ENCODE data around the gene CACNA1I.
A peak's percentile ranks its signal among the peaks of the same experiment; 100 is the strongest.

Gene CACNA1I

DNA sequence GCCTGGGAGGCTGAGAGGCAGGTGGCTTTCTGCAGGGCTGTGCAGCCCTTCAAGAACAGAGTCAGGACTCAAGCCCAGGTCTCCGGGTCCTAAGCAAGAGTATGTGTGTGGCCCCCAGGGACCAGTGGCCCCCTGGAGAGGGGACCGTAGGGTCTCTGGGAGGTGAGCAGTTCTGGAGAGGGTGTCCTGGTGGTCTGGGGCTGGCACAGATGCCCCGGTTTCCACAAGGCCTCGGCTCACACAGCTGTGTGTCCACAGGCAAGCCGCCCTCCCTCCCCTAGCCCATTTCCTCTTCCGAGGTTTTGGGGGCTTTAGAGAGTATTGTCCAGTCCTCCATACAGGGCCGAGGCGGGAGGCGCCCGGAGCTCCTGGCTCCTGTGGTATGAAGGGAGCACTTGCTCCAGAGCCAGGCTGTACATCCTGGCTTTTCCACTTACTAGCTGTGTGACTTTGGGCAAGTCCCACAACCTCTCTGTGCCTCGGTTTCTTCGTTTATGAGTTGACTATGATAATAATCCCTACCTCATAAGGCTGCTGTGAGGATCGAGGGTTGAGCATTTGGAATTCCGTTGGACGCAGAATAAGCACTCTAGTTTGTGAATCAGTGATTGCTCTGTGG is 34.6 kb upstream of the CACNA1I start:
- DNase-seq = no peak

DNA sequence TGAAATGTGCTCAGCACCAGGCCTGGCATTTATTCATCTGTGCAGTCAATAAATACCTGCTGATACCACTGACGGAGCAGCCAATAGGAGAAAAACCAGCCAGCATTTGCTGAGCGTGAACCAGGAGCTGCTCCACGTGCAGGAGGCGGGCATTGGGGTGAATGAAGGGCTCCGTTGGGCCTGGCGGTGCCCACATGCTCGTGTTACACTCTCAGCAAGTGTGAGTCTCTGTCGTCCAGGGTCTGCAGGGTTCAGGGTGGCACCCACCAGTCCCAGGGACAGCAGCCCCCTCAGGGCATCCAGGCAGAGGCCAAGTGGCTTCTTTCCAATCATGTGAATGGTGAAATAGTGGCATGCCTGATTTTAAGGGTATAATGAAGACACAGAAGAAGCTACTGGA is 33.8 kb upstream of the CACNA1I start:
- no peak for DNase-seq

DNA sequence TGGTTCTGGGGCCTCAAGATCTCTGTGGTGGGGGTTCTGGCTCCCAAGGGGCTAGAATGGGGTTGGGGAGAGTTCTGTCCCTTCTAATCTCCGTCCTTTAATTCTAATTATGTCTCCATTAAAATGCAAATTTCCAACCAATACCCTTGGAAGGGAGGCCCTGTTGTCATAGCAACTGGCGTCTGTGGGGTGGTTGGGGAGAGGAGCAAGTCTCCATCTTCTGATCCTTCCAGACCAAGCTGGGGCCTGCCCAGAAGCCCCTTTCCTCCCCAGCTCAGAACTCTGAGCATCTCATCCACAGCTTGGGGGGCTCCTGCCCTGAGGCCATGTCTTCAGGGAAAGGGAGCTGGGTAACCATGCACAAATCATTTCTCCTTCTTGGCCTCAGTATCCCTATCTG is 32.6 kb upstream of the CACNA1I start:
- DNase-seq = no peak

DNA sequence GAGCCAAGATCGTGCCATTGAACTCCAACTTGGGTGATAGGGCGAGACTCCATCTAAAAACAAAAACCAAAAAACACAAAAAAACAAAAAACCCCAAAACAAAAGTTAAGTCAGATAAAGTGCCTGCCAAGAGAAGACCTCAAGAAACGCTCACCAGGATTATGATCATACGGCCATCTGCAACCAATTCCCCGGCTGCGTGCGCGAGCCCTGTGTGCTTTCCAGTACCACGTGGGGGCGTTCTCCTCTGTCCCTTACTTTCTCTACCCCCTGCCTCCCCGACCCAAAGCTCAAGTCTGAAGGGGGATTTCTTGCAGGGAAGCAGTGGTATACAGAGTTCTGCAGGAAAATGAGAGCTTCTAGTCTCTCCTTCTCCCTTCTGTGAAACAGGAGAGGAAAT is 27.5 kb upstream of the CACNA1I start:
- DNase-seq = peak in 1 of 5 experiments; percentile 56

DNA sequence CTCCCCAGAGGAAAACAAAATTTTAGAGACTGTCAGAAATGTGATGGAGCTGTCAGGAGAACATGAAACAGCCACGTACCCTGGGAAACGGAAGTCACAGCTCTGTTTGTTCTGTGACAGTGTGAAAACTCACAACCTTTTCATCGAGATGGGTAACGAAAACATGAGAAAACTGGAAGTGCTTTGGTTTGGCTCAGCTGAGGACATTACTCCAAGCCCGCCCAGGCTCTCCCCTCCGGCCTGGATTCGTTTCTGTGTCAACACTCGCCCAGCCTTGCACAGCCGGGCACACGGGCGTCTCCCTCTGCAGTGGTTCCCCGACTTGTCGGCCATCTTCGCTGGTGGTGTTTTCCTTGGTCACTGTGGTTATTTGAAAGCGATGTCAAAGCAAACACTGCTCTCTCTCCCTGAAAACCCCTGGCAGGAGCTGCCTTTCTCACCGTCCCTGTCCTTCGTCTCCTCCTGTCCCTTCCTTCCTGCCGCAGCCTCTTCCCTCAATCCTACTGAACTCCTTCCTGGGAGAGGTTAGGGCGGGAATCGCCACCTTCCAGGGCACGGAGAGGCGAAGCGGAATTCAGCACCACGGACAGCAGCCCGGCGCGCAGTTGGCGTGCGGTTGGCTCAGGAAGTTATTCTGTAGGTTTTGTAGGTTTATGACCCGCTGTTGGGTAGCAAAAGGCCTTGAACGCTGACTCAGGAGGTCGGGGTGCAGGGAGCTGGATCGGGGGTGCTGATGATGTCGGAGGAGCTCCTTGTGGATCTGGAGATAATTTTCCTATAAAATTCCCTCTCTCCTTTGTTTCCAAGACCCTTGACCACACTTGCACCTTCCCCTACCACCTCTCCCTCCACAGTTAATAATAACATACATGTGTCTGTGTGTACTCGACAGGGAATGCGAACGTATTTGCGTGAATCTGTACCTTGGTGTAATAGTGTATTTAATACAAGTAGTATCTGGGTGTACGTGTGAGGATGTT is 24.9 kb upstream of the CACNA1I start:
- DNase-seq = peak; percentile 31 to 71 (median 56)

DNA sequence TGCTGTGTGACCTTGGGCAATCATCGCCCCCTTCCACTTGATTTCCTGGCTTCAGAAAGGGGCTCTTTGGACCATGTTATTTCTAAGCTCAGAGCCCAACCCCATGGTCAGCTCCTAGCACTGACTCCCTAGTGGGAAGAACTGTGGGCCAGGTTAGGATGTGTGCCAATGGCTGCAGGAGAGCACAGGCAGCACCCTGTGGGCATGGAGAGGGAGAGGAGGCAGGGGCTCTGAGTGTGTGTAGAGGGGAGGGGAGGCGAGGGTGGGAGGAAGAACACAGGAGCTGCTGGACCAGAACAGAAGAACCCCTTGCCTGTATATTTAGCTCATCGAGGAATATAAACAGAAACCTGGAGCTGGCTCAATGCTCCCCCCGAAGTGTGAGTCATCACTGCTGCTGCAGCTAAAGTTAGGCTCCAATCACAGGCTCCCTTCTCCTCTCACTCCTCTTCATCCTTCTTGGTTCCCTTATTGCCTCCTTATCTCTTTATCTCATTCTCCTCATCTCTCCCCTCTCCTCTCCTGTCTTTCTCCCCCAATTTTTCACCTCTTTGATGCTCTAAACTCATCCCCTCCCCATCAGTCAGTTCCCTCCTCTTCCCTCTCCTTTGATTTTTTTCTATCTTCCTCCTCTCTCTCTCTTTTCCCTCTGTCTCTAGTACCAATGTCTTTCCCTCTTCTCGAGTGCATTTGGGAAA is 23.5 kb upstream of the CACNA1I start:
- no peak for DNase-seq

DNA sequence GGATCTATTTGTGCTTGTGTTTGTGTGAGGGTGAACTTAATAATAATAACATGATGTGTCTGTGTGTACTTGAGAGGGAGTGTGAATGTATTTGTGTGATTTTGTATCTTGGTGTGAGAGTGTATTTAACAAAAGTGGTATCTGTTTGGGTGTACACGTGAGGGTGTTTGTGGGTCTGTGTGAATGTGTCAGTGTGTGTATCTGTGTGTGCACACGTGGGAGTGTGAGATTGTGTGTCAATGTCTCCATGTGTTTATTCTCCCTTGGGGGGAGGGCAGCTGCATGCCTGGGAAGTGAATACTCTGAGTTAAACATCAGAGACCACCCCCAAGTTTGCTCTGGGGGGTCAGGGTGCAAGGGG is 23.0 kb upstream of the CACNA1I start:
- no peak for DNase-seq

DNA sequence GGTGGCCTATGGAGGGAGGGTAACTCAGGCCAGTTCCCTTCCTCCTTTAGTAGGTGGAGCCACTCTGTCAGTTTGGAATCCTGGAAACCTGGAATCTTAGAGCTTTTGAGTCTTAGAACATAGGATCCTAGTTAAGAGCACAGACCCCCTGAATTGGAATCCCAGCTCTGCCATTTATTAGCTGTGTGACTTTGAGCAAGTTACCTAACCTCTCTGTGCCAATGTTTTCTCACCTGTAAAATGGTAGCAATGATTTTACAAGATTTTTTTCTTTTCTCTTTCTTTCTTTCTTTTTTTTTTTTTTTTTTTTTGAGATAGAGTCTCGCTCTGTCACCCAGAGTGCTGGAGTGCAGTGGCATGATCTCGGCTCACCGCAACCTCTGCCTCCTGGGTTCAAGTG is 17.1 kb upstream of the CACNA1I start:
- no peak for DNase-seq

DNA sequence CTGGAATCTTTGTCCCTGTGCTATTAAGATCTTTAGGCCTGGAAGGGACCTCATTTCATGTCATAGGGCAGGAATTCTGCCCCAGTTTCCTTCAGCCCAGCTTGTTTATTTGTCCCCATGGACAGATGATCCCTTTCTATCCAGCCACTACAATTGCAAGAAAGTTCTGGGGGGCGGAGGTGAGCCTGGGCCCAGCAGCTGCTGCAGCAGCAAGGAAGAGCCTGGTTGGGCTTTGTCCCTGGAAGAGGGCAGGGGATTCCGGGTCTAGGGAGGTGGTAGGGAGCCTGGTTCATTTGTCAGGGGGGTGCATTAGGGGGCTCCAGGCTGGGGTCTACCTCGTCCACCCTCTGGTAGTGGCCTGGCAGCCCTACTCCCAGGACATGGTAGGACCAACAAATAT is 16.4 kb upstream of the CACNA1I start:
- DNase-seq = no peak

DNA sequence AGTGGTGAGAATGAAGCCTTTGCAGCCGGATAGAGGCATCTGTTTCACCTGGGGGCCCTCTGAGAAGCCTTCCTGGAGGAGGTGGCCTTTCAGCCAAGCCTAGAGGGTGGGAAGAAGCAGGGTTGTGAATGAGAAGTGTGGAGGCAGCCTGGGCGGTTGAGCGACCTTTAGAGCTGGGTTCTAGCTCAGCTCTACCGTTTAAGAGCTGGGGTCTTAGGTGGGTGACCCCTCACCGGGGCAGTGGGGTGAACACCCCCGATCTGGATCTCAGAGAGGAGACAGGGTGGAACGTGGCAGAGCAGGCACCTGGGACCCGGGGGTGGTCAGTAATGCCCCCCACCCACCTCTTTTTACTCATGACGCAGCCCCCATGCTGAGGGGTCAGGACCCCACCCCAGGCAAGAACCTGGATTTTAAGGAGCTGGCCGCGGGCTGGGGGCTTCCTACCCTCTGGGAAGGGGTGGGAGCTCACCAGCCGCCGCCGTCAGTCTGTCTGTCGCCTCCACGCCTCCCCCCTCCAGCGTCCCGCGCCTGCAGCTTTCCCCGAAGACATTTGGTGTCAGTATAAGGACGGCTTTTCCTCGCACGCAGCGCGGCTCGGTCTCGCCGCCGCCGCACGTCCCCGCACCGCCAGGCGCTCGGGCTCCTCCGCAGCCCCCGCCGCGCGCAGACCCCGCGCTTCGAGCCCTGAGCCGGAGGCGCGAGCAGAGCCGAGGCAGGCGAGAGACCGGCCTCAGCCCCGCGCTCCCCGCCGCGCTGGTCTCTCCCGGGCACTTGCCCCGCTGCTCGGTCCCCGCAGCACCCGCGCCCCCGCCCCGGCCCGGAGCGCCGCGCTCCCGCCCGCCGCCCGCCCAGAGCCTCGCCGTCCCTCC is 13.3 kb upstream of the CACNA1I start:
- peak in 3 of 5 experiments; percentile 24 to 71 (median 35) for DNase-seq

DNA sequence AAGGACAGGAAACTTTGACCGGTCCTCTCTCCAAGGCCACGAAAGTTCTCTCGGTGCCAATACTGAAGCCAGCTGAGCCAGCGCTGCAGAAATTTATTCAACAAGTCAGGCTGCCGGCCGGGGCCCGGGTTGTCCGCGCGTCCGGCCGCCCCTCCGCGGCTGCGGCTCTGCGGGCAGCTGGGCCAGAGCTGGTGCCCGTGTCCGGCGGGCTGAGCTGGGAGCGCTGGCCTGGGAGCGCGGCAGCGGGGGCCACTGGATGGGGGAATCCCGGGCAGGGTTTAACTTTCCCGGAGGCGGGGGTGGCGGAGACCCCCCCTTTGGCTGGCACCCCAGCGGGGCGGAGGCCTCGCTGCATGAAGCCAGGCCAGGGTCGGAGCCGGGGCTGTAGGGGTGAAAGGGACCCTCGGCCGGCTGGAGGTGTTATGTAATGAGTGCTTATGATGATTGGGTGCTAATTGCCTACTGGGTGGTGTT is 12.3 kb upstream of the CACNA1I start:
- DNase-seq = no peak

DNA sequence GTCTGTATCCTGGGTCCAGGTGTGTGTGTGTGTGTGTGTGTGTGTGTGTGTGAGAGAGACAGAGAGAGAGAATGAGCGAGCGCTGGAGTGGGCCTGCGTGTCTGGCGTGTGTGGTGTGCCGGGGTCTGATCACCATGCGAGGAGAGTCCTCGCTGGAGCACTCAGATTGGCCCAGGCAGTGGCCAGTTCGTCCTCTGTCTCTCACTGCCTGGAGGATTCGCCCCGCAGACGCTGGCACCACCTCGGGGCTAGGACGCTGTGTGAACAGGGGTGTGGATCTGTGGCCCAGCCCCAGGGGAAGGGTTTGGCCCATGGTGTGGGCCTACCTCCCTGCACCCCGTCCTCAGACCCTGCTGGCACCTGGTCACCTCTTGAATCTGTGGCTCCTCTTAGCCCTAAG is 11.6 kb upstream of the CACNA1I start:
- no peak for DNase-seq

DNA sequence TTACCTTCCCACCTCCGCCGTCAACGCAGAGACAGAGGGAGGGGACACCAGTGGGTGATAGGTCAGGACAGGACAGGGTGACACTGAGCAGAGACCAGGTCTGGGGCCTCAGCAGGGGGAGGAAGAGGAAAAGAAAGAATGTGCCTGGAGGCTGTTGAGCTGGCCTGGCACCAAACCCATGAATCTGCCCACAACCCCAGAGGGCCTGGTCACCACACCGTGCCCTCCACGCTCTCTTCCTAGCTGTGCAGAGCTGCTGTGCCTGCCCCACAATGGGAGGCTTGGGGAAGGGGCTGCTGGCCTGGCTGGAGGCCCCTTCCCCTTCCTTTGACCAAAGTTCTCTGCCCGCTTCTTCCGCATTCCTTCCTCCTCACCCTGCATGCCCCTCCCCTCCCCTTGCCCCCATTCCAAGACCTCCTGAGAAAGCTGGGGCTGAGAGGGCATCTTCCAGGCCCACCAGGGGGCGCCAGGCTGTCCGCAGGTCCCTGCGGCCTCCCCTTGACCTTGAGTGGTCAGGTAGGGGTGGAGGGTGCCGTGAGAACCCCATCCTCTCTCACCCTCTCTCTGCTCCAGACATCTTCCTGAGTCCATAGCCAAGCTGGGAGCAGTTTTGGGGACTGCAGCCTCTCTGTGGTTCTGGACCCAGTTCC is 11.0 kb upstream of the CACNA1I start:
- no peak for DNase-seq

DNA sequence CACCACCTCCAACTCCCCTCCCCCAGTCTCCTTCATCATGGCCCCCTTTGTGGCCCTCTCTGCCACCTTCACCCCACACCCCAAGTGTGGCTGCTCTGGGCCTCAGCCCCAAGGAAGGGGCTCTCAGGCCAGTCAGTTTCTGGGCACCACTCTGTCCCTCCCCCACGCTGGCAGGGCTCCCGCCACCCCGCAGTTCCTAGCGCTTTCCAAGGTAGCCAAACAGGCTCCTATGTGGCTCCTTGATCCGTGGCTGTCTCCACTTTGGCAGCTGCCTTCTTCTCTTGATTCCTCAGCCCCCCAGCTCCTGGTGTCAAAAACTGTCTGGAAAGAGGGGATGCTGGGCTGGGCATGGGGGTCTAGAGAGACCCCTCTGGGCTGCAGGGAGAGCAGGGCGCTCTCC is 10.4 kb upstream of the CACNA1I start:
- DNase-seq = no peak

DNA sequence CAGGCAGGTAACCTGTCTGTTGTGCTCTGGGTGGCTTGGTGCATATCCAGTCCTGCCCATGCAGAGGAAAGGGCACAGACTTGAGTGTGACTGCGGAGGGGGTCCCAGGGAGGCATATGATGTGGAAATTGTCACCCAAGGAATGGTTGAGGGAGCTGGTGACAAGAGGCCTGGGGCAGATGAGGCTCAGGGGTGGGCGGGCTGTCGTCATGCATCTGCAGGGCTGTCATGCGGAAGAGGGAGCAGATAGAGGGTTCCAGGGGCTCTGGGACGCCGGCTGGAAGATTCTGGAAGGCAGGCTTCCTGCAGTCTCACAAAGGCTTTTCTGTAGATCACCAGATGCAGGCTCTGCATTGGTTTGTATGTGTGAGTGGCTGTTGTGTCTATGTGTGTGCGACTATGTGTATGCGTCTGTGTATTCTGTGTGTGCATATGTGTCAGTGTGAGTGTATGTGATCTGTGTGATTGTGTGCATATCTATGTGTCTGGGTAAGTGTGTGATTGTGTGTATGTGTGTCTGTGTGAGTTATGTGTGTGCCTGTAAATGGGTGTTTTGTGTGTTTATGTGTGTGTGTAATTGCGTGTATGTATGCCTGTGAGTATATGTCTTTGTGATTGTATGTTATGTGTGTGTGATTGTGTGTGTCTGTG is 7.6 kb upstream of the CACNA1I start:
- no peak for DNase-seq

DNA sequence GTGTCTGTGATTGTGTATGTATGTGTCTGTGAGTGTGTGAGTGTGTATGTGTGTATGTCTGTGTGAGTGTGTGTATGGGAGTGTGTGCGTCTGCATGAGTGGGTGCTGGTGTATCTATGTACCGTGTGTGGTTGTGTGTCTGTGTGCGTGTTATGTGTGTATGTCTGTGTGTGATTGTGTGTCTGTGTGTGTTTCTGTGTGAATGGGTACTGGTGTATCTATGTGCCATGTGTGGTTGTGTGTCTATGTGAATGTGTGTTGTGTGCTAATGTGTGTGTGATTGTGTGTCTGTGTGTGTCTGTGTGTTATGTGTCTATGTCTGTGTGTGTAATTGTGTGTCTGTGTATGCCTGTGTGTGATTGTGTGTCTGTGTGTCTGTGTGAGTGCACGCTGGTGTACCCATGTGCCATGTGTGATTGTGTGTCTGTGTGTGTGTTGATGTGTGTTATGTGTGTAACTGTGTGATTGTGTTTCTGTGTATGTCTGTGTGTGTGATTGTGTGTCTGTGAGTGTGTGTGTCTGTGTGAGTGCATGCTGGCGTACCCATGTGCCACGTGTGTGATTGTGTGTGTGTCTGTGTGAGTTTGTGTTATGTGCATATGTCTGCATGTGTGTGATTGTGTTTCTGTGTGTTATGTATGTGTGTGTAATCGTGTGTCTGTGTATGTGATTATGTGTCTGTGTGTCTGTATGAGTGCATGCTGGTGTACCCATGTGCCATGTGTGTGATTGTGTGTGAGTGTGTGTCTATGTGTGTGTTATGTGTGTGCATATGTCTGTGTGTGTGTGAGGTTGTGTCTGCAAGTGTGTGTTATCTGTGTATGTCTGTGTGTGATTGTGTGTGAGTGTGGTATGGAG is 6.8 kb upstream of the CACNA1I start:
- no peak for DNase-seq

DNA sequence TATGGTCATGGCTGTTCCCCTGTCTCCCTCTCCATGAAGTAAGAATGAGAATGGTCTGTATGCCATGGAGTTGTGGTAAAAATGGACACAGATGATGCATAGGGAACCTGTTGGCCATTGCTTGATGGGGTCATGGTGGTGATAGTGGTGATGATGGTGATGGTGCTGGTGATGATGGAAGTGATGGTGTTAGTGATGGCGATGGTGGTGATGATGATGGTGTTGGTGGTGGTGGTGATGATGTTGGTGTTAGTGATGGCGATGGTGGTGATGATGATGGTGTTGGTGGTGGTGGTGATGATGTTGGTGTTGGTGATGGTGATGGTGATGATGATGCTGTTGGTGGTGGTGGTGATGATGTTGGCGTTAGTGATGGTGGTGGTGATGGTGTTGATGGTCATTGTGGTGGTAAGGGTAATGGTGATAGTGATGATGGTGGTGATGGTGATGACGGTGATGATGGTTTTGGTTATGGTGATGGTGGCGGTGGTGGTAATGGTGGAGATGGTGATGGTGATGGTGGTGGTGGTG is 5.1 kb upstream of the CACNA1I start:
- DNase-seq = no peak

DNA sequence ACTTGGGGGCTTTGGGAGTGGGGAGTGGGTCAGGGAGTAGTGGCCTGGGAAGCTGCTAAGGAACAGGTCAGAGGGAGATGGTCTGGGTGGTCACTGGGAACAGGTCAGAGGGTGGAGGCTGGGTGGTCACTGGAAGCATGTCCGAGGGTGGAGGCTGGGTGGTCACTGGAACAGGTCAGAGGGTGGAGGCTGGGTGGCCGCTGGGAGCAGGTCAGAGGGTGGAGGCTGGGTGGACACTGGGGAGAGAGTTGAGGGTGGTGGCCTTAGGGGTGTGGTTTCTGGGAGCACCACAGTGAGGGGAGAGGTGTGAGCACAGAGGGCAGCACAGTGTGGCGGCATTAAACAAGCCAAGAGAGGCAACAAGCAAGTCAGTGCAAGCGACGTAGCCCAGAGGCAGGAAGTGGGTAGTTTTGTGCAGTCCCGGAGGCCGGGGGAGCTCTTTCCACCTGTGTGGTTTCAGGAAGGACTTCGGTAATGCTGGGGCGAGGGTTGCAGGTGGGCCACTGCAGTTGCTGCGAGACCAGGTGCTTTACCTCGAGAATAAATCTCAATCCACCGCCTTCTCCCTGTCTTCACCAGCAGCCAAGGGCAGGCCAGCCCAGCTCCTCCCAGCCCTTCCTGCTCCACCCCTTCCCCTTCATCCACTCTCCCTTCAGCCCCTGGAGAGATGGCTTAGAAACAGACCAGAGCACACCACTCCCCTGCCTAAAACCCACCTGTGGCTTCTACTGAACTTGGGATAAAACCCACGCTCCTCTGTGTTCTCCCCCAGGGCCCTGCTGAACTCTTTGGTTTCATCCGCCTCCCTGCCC is 3.2 kb upstream of the CACNA1I start:
- peak in 3 of 5 experiments; percentile 15 to 86 (median 17) for DNase-seq

Data from T-helper 2 cell (primary cell).